Right lobe of liver (tissue), 6 donors: ENCODE measurements around the gene ROBO2. TPM values are rescaled to one million over a fixed set of nuclear protein-coding genes. Genes with fewer than 3 reads are reported as not detected.

Experiments
- ATAC-seq, 4 donors: fragments of 200-7000 bp; cut with Tn5 transposase; one replicate each; pipeline ENCODE4 v1.9.1; 2020; ENCODE audit warnings: mild to moderate bottlenecking in 4 of 4, moderate library complexity in 4 of 4
- DNase-seq, 3 donors: peaks; one replicate each; pipeline ENCODE4 v3.0.0-alpha.2; 2020
- H3K27ac ChIP-seq, 3 donors: fragments of 200-600 bp; one replicate each; pipeline ENCODE4 v1.8.0; 2022
- H3K27me3 ChIP-seq, 2 donors: fragments of 200-600 bp; one replicate each; pipeline ENCODE4 v1.8.0; 2022
- H3K36me3 ChIP-seq, 4 donors: fragments of 200-600 bp; sonication (generic) in 1 of 4; one replicate each; pipeline versions ENCODE4 v1.5.1 to v1.8.0; 2017 to 2022; ENCODE audit warnings: control low read depth in 1 of 4
- H3K4me1 ChIP-seq, 4 donors: fragments of 200-600 bp; sonication (generic) in 1 of 4; one replicate each; pipeline versions ENCODE4 v1.5.1 to v1.8.0; 2017 to 2022; ENCODE audit warnings: control low read depth in 1 of 4
- H3K4me3 ChIP-seq, 3 donors: fragments of 200-600 bp; one replicate each; pipeline ENCODE4 v1.8.0; 2022
- H3K9me3 ChIP-seq, 4 donors: fragments of 200-600 bp; sonication (generic) in 1 of 4; one replicate each; pipeline versions ENCODE4 v1.5.1 to v1.8.0; 2017 to 2022; ENCODE audit warnings: control low read depth in 1 of 4
- CTCF ChIP-seq, 4 donors: fragments of 200-600 bp in 3 of 4; fragments of 450-650 bp in 1 of 4; IDR thresholded peaks; one replicate each; pipeline versions ENCODE4 v1.5.1 to v1.8.0; 2016 to 2022; ENCODE audit warnings: antibody characterized with exemption in 4 of 4, mild to moderate bottlenecking in 2 of 4
- POLR2A ChIP-seq: fragments of 450-650 bp; IDR thresholded peaks from one replicate; pipeline ENCODE4 v1.6.1; 2017; ENCODE audit warnings: antibody characterized with exemption, mild to moderate bottlenecking
- WGBS: methylation state at CpG from one replicate; pipeline ENCODE4 v1.1.6; 2018; ENCODE audit warnings: low coverage, low lambda C conversion rate; ENCODE audit not compliant: insufficient coverage; ENCODE audit errors: missing lambda C conversion rate; 5-methylcytosine and 5-hydroxymethylcytosine counted together
- intact Hi-C, 2 donors: fragments of 100-400 bp; cut with DNase I; formaldehyde crosslinking; loops; one replicate each; pipeline versions ENCODE4 v1.11.2 to v1.14.1; 2022
- long read RNA-seq: library from polyadenylated mRNA; unstranded; transcript quantifications from one replicate; pipeline ENCODE4 v2.0.0, GENCODE V29; 2019
- total RNA-seq, 6 experiments: library from RNA; depleted of rRNA in 2 of 6; stranded (reverse); fragments of >200 nt in 2 of 6; fragmentation: NEBNext Ultra II Directional in 3 of 6; extraction: Animal tissue kit (Norgen Biotek cat#: 25700) in 3 of 6; gene quantifications; one replicate each; pipeline versions ENCODE4 v1.1.0 to v1.2.4, GENCODE V29; 2016 to 2023
- donor health status: DM: no; HTN: yes; CAD: no.
- donor health status: DM: no; HTN: no; CAD: no.
- donor health status: DM: no; HTN: no; CAD: no.
- donor health status: DM: no; HTN: yes; CAD: no.
- donor health status: DM: no; HTN: yes; CAD: no.

Gene ROBO2
- 1 to 10 TPM in 2 of 6 experiments, under 1 TPM in 4; 0.07 to 1.7 (median 0.67) TPM for total RNA-seq
- long read RNA-seq, partial matches to known transcripts: 0 of 1 reads
- long read RNA-seq, other reads (novel, unspliced or antisense): 1 of 1 reads

- H3K9me3 ChIP-seq: no peaks in the 10 kb centered on the region
- H3K4me1 ChIP-seq: peaks cover 0 to 18% (median 0%) of the 10 kb centered on the region in 4 donors
- WGBS: 2% methylated on average over 18 of the region's 54 CpGs
- H3K36me3 ChIP-seq: no peaks in the 10 kb centered on the region
- peak; percentile 46 to 64 (median 56) for ATAC-seq
- peaks cover 0 to 12% of the 10 kb centered on the region in 2 donors for H3K27me3 ChIP-seq
- intact Hi-C loops: loop anchor here in 1 of 2 donors (10.0 kb wide), 1 partner anchor 215 kb away; no protein-coding TSS in a partner anchor
- TF ChIP-seq CTCF (IDR thresholded peaks at IDR 0.05) (no peak), POLR2A (no peak)
- DNase-seq: peak; percentile 34 to 52 (median 35)
- H3K27ac ChIP-seq: no peak within 1 kb of the TSS
- peak within 1 kb of the TSS; percentile 27 to 45 (median 30) for H3K4me3 ChIP-seq
Observed at GRCh38 chr3:77039606-77040171, at the start of gene ROBO2. TSS of gene ROBO2 (plus strand) at chr3:77040099. CDS start at chr3:77040786, 687 bp downstream.

GRCh38 chr3:76990606-76991005, 49.3 kb upstream of the ROBO2 start:
- no peaks in the 10 kb centered on the region for H3K36me3 ChIP-seq
- ATAC-seq: no peak
- DNase-seq: no peak
- 81% methylated on average over 2 of the region's 5 CpGs for WGBS
- intact Hi-C loops: no loop called here
- H3K27me3 ChIP-seq: no peaks in the 10 kb centered on the region
- H3K4me3 ChIP-seq: no peak overlapping the region
- no peaks in the 10 kb centered on the region for H3K9me3 ChIP-seq
- H3K4me1 ChIP-seq: no peaks in the 10 kb centered on the region
- H3K27ac ChIP-seq: no peak overlapping the region
- TF ChIP-seq CTCF (IDR thresholded peaks at IDR 0.05): no peak
- TF ChIP-seq POLR2A: no peak

- Histone ChIP-seq H3K36me3 (no peaks in the 10 kb centered on the region), H3K4me1 (no peaks in the 10 kb centered on the region), H3K27ac (no peak overlapping the region), H3K4me3 (no peak overlapping the region), H3K9me3 (no peaks in the 10 kb centered on the region), H3K27me3 (no peaks in the 10 kb centered on the region)
- ATAC-seq: no peak
- TF ChIP-seq POLR2A: no peak
- TF ChIP-seq CTCF (IDR thresholded peaks at IDR 0.05): no peak
- no peak for DNase-seq
- WGBS: 67% methylated on average over 3 of the region's 3 CpGs
- intact Hi-C loops: no loop called here
Observed at GRCh38 chr3:76991165-76991564, 48.7 kb upstream of the ROBO2 start.

- TF ChIP-seq POLR2A (no peak), CTCF (IDR thresholded peaks at IDR 0.05) (no peak)
- Histone ChIP-seq H3K27me3 (no peaks in the 10 kb centered on the region), H3K36me3 (no peaks in the 10 kb centered on the region), H3K27ac (no peak overlapping the region), H3K9me3 (no peaks in the 10 kb centered on the region), H3K4me1 (no peaks in the 10 kb centered on the region), H3K4me3 (no peak overlapping the region)
- 82% methylated on average over 2 of the region's 2 CpGs for WGBS
- DNase-seq (no peak), ATAC-seq (no peak)
- intact Hi-C loops: no loop called here
Observed at GRCh38 chr3:76997733-76998132, 42.2 kb upstream of the ROBO2 start.
